ENCODE results near the gene ZNF552.
"Not testable (repeated sequence)": the region's sequence is repeated elsewhere in the genome, so short reads cannot be mapped to it uniquely, and the experiment has no call there.

Gene ZNF552

DNA sequence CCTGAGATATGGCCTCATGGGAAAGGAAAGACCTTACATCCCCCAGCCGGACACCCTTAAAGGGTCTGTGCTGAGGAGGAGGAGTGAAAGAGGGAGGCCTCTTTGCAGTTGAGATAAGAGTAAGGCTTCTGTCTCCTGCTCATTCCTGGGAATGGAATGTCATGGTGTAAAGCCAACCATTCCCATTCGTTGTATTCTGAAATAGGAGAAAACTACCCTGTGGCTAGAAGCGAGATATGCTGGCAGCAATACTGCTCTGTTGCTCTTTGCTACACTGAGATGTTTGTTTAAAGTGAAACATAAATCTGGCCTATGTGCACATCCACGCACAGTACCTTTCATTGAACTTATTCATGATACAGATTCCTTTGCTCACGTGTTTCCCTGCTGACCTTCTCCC, 14.6 kb upstream of the ZNF552 start:
- no peaks in the 10 kb centered on the region for H3K4me1 ChIP-seq (ENCODE audit: insufficient read depth, low read length)
- peaks cover 8% of the 10 kb centered on the region for H3K9me3 ChIP-seq (ENCODE audit: low read length)
- no peak overlapping the region for H3K4me3 ChIP-seq (ENCODE audit: low read length)
- H3K27me3 ChIP-seq (ENCODE audit: insufficient read depth, low read length) = no peaks in the 10 kb centered on the region
- no peak overlapping the region for H2AFZ ChIP-seq (ENCODE audit: low read depth, low read length)
- H3K36me3 ChIP-seq (ENCODE audit: insufficient read depth, low read length) = peaks cover 14% of the 10 kb centered on the region

GRCh38 chr19:57825511-57825910, 10.8 kb upstream of the ZNF552 start:
- H3K4me1 ChIP-seq (ENCODE audit: insufficient read depth, low read length) = peaks cover 4% of the 10 kb centered on the region
- no peak overlapping the region for H2AFZ ChIP-seq (ENCODE audit: low read depth, low read length)
- H3K36me3 ChIP-seq (ENCODE audit: insufficient read depth, low read length) = peaks cover 22% of the 10 kb centered on the region
- H3K9me3 ChIP-seq (ENCODE audit: low read length) = peaks cover 8% of the 10 kb centered on the region
- no peaks in the 10 kb centered on the region for H3K27me3 ChIP-seq (ENCODE audit: insufficient read depth, low read length)
- H3K4me3 ChIP-seq (ENCODE audit: low read length) = no peak overlapping the region

DNA sequence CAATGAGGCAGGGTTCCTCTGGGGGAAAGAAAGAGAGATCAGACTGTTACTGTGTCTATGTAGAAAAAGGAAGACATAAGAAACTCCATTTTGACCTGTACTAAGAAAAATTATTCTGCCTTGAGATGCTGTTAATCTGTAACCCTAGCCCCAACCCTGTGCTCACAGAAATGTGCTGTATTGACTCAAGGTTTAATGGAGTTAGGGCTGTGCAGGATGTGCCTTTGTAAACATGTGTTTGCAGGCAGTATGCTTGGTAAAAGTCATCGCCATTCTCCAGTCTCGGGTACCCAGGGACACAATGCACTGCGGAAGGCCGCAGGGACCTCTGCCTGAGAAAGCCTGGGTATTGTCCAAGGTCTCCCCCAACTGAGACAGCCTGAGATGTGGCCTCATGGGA, 8.9 kb upstream of the ZNF552 start:
- not testable (repeated sequence) for H2AFZ ChIP-seq (ENCODE audit: low read depth, low read length); H3K27me3 ChIP-seq (ENCODE audit: insufficient read depth, low read length); H3K4me3 ChIP-seq (ENCODE audit: low read length); H3K9me3 ChIP-seq (ENCODE audit: low read length); H3K4me1 ChIP-seq (ENCODE audit: insufficient read depth, low read length)
- H3K36me3 ChIP-seq (ENCODE audit: insufficient read depth, low read length) = peaks cover 22% of the 10 kb centered on the region

- not testable (repeated sequence) for H3K27me3 ChIP-seq (ENCODE audit: insufficient read depth, low read length); H3K9me3 ChIP-seq (ENCODE audit: low read length); H2AFZ ChIP-seq (ENCODE audit: low read depth, low read length); H3K4me1 ChIP-seq (ENCODE audit: insufficient read depth, low read length); H3K4me3 ChIP-seq (ENCODE audit: low read length)
- peaks cover 22% of the 10 kb centered on the region for H3K36me3 ChIP-seq (ENCODE audit: insufficient read depth, low read length)
Measured at GRCh38 chr19:57823155-57823554, 8.4 kb upstream of the ZNF552 start.

DNA sequence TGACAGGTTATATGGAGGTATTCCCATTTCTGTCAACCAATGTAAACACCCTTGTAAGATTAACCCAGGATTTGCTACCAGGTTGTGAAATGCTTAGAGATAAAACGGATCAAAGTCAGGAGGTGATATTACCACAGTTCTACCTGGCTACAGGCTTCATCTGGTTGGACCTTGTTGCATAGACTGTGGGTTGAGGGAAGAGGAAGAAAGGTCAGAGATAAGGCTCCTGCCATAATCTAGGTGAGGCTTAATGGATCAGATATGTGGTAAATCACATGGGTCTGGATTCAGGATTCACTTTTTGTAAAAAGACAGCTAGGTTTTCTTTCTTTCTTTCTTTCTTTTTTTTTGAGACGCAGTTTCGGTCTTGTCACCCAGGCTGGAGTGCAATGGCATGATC, 6.8 kb upstream of the ZNF552 start:
- H3K9me3 ChIP-seq (ENCODE audit: low read length); H3K27me3 ChIP-seq (ENCODE audit: insufficient read depth, low read length); H3K4me3 ChIP-seq (ENCODE audit: low read length); H3K4me1 ChIP-seq (ENCODE audit: insufficient read depth, low read length); H2AFZ ChIP-seq (ENCODE audit: low read depth, low read length): not testable (repeated sequence)
- peaks cover 21% of the 10 kb centered on the region for H3K36me3 ChIP-seq (ENCODE audit: insufficient read depth, low read length)

- not testable (repeated sequence) for H3K4me1 ChIP-seq (ENCODE audit: insufficient read depth, low read length); H3K27me3 ChIP-seq (ENCODE audit: insufficient read depth, low read length); H2AFZ ChIP-seq (ENCODE audit: low read depth, low read length); H3K9me3 ChIP-seq (ENCODE audit: low read length)
- Histone ChIP-seq H3K36me3 (ENCODE audit: insufficient read depth, low read length) (peaks cover 17% of the 10 kb centered on the region), H3K4me3 (ENCODE audit: low read length) (peak overlapping the region; percentile 89)
Measured at GRCh38 chr19:57821095-57821494, 6.4 kb upstream of the ZNF552 start.

DNA sequence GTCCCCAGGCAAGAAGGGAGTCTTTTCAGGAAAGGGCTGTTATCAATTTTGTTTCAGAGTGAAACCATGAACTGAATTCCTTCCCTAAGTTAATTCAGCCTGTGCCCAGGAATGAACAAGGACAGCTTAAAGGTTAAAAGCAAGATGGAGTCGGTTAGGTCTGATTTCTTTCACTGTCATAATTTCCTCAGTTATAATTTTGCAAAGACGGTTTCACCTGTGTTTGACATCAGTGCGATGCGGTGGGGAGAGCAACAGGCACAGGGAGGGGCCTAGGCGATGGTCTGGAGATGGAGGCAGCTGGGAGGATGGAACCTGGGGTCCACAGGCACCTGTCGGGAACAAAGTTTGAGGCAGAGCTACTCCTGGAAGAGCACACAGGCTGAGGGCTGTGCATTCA, 5.9 kb upstream of the ZNF552 start:
- H3K9me3 ChIP-seq (ENCODE audit: low read length) = no peaks in the 10 kb centered on the region

DNA sequence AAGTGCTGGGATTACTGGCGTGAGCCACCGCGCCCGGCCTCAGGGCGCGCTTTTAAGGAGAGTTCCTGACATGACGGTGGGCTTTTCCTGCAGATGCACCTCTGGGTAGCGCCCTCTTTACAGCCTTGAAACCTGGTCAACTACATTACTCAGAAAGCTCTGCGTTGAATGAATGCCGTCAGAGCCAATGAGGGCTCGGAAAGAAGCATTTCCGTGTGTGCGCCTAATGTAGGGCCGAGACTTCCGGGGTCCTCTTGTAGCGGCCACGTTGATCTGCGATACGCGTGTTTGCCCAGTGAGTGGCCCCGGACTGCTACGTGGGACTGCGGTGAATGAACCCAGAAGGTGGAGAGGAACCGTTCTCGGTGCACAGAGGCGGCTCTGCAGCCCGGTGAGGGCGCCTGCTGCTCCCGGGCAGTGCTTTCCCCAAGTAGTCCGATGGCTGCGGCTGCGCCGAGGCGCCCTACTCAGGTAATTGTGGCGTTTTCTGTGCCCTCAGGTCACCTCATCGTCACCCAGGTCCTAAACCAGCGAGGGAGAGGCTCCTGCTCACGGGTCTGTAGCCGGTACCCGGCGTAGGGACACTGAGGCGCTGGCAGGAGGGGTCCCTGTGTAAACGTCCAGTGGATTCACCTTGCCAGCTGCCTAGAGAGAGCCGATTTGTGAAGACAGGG, 4.9 kb upstream of the ZNF552 start:
- H3K27me3 ChIP-seq (ENCODE audit: insufficient read depth, low read length) = no peaks in the 10 kb centered on the region
- peaks cover 9% of the 10 kb centered on the region for H3K4me1 ChIP-seq (ENCODE audit: insufficient read depth, low read length)
- peaks cover 13% of the 10 kb centered on the region for H3K36me3 ChIP-seq (ENCODE audit: insufficient read depth, low read length)
- H2AFZ ChIP-seq (ENCODE audit: low read depth, low read length) = peak overlapping the region; percentile 49
- peak overlapping the region; percentile 89 for H3K4me3 ChIP-seq (ENCODE audit: low read length)
- H3K9me3 ChIP-seq (ENCODE audit: low read length) = no peaks in the 10 kb centered on the region

More for the DNA sequence above, 5.9 kb upstream of the ZNF552 start:
- H3K4me1 ChIP-seq (ENCODE audit: insufficient read depth, low read length) = peaks cover 9% of the 10 kb centered on the region
- no peak overlapping the region for H2AFZ ChIP-seq (ENCODE audit: low read depth, low read length)
- H3K27me3 ChIP-seq (ENCODE audit: insufficient read depth, low read length) = no peaks in the 10 kb centered on the region
- peaks cover 16% of the 10 kb centered on the region for H3K36me3 ChIP-seq (ENCODE audit: insufficient read depth, low read length)
- H3K4me3 ChIP-seq (ENCODE audit: low read length) = peak overlapping the region; percentile 89

DNA sequence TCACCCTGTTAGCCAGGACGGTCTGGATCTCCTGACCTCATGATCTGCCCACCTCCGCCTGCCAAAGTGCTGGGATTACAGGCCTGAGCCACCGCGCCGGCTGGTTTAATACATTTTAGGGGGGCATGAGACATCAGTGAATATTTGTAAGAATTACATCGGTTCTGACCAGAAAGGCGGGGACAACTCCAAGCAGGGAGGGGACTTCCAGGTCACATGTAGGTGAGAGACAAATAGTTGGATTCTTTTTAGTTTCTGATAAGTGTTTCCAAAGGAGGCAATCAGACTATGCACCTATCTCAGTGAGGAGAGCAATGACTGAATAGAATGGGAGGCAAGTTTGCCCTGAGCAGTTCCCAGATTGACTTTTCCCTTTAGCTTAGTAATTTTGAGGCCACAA, 3.7 kb upstream of the ZNF552 start:
- Histone ChIP-seq H2AFZ (ENCODE audit: low read depth, low read length) (no peak overlapping the region), H3K36me3 (ENCODE audit: insufficient read depth, low read length) (peaks cover 9% of the 10 kb centered on the region), H3K27me3 (ENCODE audit: insufficient read depth, low read length) (no peaks in the 10 kb centered on the region), H3K4me3 (ENCODE audit: low read length) (no peak overlapping the region), H3K4me1 (ENCODE audit: insufficient read depth, low read length) (peaks cover 19% of the 10 kb centered on the region), H3K9me3 (ENCODE audit: low read length) (no peaks in the 10 kb centered on the region)

- no peaks in the 10 kb centered on the region for H3K9me3 ChIP-seq (ENCODE audit: low read length)
- no peak overlapping the region for H3K4me3 ChIP-seq (ENCODE audit: low read length)
- H3K36me3 ChIP-seq (ENCODE audit: insufficient read depth, low read length) = peaks cover 10% of the 10 kb centered on the region
- H3K27me3 ChIP-seq (ENCODE audit: insufficient read depth, low read length) = no peaks in the 10 kb centered on the region
- H3K4me1 ChIP-seq (ENCODE audit: insufficient read depth, low read length) = peaks cover 19% of the 10 kb centered on the region
- no peak overlapping the region for H2AFZ ChIP-seq (ENCODE audit: low read depth, low read length)
Measured at GRCh38 chr19:57817976-57818375, 3.3 kb upstream of the ZNF552 start.

- no peaks in the 10 kb centered on the region for H3K27me3 ChIP-seq (ENCODE audit: insufficient read depth, low read length)
- H3K4me1 ChIP-seq (ENCODE audit: insufficient read depth, low read length) = peaks cover 19% of the 10 kb centered on the region
- no peak overlapping the region for H3K4me3 ChIP-seq (ENCODE audit: low read length)
- H2AFZ ChIP-seq (ENCODE audit: low read depth, low read length) = no peak overlapping the region
- H3K9me3 ChIP-seq (ENCODE audit: low read length) = no peaks in the 10 kb centered on the region
- H3K36me3 ChIP-seq (ENCODE audit: insufficient read depth, low read length) = peaks cover 12% of the 10 kb centered on the region
Measured at GRCh38 chr19:57816652-57817051, 1.9 kb upstream of the ZNF552 start.

DNA sequence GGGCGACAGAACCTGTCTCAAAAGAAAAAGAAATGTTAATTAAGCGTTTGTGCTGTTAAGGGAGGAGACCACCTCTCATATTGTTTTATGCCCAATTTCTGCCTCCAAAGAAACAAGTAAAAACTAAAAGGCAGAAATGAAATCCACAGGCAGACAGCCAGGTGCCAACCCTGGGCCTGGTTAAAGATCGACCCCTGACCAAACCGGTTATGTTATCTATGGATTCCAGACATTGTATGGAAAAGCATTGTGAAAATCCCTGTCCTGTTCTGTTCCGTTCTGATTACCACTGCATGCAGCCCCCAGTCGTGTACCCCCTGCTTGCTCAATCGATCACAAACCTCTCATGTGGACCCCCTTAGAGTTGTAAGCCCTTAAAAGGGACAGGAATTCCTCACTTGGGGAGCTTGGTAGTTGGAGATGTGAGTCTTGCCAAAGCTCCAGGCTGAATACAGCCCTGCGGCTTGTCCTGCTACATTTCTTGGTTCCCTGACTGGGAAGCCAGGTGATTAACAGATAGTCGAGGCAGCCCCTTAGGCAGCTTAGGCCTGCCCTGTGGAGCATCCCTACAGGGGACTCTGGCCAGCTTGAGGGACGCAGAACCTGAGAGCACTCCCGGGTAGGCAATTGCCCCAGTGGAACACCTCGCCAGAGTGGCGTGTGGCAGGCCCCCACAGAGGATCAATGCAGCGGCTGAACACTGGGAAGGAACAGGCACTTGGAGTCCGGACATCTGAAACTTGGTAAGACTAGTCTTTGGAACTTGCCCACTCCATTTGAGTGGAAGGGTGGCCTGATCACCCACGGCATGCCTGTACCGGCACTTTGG, 748 bp upstream of the ZNF552 start:
- Histone ChIP-seq H3K4me1 (ENCODE audit: insufficient read depth, low read length) (peaks cover 15% of the 10 kb centered on the region), H3K4me3 (ENCODE audit: low read length) (no peak overlapping the region), H2AFZ (ENCODE audit: low read depth, low read length) (peak overlapping the region; percentile 67), H3K27me3 (ENCODE audit: insufficient read depth, low read length) (no peaks in the 10 kb centered on the region), H3K9me3 (ENCODE audit: low read length) (no peaks in the 10 kb centered on the region), H3K36me3 (ENCODE audit: insufficient read depth, low read length) (peaks cover 5% of the 10 kb centered on the region)

GRCh38 chr19:57813919-57814504, 701 bp downstream of the ZNF552 start:
- Histone ChIP-seq H3K4me3 (ENCODE audit: low read length) (peak overlapping the region; percentile 91), H3K9me3 (ENCODE audit: low read length) (no peaks in the 10 kb centered on the region), H3K36me3 (ENCODE audit: insufficient read depth, low read length) (peaks cover 11% of the 10 kb centered on the region), H3K27me3 (ENCODE audit: insufficient read depth, low read length) (no peaks in the 10 kb centered on the region), H3K4me1 (ENCODE audit: insufficient read depth, low read length) (peaks cover 10% of the 10 kb centered on the region), H2AFZ (ENCODE audit: low read depth, low read length) (no peak overlapping the region)

All from neuron (in vitro differentiated cells).